ENCODE measurements around the gene CFAP45.
A peak's percentile ranks its signal among the peaks of the same experiment; 100 is the strongest.

Gene CFAP45

DNA sequence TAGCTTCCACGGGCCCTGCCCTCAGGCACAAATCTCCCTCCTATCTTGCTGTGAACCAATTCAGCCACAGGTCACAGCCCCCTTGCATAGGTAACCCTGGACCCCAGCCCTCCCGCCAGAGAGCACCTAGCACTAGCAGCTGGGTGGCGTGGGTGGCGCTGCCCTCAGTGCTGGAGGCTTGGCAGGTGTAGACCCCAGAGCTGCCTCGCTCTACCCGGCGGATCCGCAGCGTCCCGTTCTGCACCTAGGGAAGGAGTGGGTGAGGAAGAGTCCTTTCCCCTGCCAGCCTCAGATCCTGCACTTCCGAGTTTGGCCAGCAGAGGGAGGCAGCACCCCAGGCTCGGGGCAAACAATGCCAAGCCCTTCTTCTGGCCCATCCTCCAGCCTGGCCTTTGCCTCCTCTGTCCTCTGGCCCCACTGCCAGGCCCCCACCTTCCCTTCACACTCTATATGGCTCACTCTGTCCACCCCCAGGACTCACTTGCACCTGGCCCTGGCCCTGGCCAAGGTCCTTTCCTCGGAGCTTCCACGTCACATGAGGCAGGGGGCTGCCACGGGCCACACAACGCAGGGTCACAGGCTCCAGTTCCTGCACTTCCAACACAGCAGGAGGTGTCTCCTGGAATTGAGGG is 36.4 kb upstream of the CFAP45 start:
- peak; percentile 78 to 90 for DNase-seq (ENCODE audit: low read depth in 1 of 2, low spot score in 1 of 2)

DNA sequence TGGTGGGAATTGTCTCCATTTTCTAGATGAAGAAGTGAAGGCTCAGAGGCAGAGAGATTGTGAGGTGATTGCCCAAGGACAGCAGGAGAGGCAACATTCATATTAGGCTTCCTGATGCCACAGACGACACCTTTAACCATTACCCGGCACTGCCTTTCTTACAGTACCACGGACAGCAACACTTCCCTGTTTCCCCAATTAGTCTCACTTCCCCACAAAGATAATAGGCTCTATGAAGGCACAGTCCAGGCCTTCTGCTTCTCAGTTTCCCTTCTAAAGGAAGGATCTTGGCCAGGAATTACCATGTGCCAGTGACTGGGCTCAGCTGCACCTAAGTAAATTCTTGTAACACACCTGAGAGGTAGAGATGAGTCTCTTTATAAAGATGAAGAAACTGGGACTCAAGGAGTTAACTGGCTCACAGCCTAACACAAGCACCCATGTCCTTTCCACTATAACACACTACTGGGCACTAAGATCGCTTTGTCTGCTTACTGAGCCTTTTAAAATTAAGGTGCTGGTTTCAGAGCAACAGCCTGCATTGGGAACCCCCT is 35.8 kb upstream of the CFAP45 start:
- DNase-seq (ENCODE audit: low read depth in 1 of 2, low spot score in 1 of 2): no peak

DNA sequence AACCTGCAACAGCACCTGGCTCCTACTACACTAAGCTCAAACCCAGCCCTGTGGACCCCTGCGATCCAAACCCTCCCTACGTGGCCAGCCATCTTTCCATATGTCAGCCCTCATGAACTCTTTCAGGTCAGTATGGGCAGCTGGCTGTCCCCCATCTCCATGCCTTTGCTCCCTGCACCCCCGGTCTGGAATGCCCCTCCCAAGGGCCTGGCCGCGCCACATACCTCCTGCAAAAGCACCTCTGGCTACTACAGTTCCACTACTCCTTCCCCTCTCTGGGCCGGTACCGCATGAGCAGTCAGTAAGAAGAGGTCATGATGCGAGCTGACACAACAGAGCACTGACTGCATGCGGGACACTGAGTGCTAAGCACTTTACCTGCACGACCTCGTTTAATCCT is 35.3 kb upstream of the CFAP45 start:
- no peak for DNase-seq (ENCODE audit: low read depth in 1 of 2, low spot score in 1 of 2)

DNA sequence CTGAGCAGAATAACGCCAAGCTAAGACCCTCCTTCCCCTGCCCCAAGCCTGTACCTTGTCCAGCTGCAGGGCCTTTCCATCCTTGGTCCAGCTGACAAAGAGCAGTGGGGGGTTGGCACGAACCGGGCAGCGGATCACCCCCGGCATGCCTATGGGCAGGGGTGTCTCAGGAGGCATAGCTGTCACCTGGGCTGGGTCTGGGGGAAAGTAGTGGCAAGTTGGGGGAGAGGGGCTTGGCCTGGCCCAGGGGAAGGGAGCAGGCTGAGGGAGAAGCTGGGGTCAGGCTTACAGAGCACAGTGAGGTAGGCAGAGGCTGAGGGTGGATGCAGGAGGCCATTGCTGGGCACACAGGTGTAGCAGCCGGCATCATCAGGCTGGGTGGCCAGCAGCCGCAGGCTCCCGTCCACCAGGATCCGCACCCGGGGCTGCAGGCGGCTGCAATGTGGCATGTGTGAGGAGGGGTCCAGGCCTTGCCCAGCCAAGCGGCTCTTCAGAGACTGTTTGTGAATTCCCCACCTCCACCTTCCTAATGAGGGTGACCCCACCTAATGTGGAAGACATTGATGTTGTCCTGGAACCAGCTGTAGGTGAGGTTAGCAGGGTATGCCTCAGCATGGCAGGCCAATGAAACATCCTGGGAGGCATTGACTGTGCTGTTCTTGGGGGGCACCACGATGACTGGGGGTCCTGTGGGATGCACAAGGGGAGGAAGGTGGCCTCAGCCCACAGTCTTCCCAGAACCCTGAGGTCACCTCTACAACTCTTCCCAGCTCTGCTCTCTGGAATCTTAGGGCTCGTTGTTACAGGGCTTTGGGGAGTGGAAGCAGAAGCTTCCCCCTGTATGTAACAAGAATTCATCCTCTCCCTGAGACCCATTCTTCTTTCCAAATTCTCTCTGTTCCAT is 34.4 kb upstream of the CFAP45 start:
- DNase-seq (ENCODE audit: low read depth in 1 of 2, low spot score in 1 of 2): no peak

DNA sequence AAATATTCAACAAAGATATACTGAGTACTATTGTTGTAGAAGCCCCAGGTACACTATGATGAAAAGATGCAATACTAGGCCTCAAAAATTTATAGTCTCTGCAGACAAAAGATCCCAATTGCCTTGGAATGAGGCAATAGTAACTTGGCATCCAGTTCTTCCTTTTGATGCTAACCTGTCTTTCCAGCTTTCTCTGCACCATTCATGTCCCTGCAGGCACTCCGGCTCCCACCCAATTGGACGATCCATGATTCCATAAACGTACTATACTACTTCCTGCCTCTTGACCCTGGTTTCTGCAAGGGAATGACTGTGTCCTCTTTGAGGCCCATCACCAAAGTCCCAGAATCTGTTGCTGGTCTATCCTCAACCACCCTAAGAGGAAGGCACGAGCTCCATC is 33.4 kb upstream of the CFAP45 start:
- no peak for DNase-seq (ENCODE audit: low read depth in 1 of 2, low spot score in 1 of 2)

GRCh38 chr1:159932296-159933285 is 32.6 kb upstream of the CFAP45 start:
- no peak for DNase-seq (ENCODE audit: low read depth in 1 of 2, low spot score in 1 of 2)

DNA sequence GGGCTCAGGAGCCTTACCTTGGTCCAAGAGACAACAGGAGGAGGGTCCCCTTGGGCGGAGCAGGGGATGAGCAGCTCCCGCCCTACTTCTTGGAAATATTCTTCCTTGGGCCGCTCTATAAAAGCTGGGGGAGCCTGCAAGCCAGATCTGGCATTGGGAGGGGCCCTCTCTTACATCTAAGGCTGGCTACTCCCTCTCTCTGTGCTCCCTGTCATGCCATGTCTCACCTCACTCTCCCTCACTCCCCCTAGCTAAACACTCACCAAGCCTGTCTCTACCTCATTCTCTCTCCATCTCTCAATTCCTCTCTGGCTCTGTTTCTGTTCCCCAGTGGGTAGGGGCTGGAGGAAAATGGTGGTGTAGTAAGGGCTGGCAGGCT is 31.8 kb upstream of the CFAP45 start:
- DNase-seq (ENCODE audit: low read depth in 1 of 2, low spot score in 1 of 2): no peak

DNA sequence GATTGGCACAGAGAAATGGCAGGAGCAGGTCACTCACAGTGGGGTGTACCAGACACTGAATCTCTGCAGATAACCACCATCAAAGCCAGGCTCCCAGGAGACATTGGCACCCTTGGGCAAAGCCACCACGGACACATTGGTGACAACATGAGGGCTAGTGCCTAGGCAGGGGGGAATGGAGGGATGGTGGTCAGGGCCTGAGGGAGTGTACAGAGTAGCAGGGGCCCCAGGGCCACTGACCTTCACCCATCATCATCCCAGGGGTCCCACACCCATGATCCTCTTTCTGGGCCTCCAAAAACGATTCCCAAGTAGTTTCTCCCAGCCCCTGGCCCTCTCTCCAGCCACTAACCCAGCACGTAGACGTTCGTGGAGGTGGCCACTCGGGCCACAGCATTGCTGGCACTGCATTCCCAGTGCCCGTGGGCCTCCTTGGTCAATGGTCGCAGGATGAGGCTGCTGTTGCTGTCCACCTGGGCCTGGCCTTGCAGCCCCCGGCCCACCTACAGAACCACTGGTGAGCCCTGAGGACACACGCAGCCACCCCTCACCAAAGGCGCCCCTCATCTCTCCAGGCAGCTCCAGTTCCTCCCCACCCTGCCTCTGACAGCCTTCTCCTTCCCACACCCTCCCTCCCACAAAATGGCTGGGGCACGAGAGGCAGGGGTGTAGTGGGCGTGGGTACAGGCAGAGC is 31.3 kb upstream of the CFAP45 start:
- DNase-seq (ENCODE audit: low read depth in 1 of 2, low spot score in 1 of 2): no peak

DNA sequence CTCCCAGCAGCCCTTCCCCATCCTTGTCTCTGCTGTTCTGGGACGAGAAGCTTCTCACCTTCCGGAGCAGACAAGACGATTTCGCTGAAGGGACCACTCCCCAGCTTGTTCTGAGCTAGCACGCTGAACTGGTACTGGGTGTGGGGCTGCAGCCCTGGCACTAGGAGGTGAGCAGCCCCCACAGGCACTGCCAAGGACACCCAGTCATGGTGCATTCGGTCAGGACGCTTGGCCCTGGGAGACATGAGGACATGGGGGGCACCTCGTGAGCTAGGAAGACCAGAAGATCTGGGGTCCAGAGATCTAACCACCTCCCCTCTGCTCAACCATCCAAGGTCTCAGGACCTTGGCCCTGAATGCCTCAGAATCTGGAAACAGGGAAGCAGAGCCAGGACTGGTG is 30.7 kb upstream of the CFAP45 start:
- no peak for DNase-seq (ENCODE audit: low read depth in 1 of 2, low spot score in 1 of 2)

GRCh38 chr1:159930216-159930615 is 30.3 kb upstream of the CFAP45 start:
- DNase-seq (ENCODE audit: low read depth in 1 of 2, low spot score in 1 of 2): no peak

DNA sequence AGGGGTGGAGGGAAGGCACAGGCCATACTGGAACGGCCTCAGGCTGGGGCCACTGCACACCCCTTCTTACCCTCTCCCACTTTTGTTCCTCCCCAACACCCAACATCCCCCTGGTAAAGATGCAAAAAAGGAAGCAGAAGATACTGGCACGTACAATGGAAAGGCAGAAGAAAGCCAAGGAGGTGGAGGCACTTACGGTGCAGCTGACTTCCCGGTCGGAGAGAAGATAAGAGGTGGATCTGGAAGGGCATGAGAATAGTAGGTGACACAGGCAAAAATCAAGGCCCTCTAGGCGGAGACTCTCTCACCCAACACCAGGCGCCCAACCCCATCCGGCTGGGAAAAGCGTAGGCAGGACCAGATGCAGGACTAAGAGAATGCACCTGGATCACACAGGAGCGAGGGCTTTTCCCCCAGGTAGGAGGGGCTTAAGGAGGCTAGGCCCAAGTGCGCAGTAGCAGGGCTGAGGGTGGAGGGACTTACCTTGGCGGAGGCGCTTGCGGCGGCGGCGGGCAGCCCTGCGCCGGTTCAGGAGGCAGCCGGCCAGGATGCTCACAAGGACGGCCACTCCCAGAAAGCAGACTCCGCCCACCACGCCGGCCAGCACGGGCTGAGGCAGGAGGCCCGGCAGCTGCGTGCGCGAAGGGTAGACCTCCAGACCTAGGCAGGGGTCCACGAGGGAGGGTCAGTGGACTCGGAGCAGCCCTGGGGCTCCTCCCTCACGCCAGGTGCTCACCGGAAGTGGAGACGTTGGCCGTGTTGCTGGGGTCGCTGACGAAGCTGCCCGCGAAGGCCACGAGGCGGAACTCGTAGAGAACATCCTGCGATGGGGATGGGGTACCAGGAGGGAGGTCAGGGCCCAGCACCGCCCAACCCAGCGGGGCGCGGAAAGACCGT is 29.4 kb upstream of the CFAP45 start:
- DNase-seq (ENCODE audit: low read depth in 1 of 2, low spot score in 1 of 2): no peak

DNA sequence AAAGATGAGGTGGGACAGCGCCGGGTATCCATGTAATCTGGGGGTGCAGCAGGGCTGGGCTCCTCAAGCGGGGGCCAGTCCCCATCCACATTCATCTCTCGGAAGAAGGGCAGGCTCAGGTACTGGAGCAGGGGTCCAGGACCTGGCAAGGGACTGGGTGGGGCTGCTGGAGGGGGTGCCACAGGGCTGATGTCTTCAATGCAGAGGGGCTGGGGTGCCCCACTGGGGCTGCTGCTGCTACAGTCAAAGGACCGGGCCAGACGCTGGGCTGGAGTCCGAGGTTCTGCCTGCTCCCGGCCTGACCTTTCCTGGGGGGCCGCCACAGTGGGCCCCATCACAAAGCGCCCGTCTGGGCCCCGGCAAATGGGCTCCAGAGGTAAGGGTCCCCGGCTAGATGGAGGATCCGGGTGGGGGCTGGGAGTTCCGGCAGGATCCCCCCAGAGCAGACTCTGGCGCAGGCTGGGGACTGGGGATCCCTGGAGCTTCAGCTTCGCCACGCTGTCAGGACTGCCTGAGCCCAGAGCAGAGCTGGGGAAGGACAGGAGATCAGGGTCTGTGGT is 28.6 kb upstream of the CFAP45 start:
- no peak for DNase-seq (ENCODE audit: low read depth in 1 of 2, low spot score in 1 of 2)

DNA sequence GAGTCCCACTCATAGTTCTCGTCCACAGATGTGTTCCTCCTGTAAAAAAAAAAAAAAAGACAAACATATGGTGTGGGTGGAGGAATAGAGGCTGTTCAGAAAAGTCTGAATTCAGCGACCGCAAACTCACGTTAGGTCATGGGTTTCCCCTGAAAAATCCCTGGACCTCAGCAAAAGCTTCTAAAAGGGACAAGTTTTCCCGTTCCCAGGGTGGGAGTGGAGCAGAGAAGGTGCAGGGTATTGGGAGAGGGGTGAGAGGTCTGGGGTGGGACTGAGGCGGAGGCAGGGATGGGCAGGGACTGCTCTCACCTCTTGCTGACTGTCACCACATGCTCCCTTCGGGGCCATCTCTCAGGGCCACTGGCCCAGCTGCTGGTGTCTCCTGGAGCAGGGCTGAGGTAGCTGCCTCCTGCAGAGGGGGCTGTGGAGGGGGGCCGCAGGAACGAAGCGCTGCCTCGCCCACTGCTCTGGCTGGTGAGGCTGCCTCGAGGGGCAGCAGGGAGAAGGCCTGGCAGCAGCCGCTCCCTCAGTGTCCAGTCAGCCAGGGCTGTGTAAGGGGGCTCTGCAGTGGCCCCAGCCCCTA is 28.0 kb upstream of the CFAP45 start:
- no peak for DNase-seq (ENCODE audit: low read depth in 1 of 2, low spot score in 1 of 2)

- DNase-seq (ENCODE audit: low read depth in 1 of 2, low spot score in 1 of 2): no peak
These were observed 27.4 kb upstream of the CFAP45 start for GRCh38 chr1:159927211-159927848.

GRCh38 chr1:159925719-159926078 is 25.7 kb upstream of the CFAP45 start:
- DNase-seq (ENCODE audit: low read depth in 1 of 2, low spot score in 1 of 2): peak in 1 of 2 donors; percentile 21

DNA sequence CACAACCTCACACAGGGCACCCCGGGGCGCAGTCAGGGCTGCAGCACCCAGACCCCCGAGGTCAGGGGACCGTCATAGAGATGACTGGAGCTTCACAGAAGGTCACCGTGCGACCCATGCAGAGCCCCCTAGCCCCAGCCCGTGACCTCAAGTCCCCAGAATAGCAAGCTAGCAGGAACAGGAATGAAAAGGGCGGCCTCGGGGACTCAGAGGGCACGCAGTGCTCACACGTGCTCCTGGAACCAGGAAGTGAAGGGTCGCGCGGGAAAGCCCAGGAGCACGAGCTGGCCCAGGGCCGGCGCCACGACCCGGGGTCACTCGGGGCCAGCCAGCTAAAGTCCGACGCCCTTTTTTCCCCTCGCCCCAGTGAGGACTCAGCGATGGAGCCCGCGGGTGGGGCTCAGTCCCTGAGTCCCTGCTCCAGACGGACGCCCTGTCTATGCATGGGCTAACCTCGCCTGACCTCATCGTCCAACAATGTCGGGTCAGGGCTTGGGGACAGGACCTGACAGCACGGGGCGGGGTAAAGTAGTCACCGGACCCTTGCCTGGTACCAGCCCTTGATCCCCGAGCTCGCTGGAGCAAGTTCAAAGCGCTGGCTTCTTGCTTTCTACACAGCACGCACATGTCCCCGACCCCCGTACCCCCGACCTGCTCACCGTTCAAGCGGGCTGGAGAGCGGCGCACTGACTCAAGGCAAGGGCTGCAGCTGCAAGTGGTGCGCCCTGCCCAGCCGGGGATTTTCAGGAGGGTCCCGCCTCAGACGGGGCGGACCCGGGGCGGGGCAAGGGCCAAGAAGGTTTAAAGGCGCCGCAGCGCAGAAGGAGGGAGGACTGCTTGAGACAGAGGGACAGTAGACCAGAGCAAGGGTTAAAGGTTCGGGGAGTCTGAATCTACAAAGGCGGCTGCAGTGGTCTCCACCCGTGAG is 25.1 kb upstream of the CFAP45 start, which contains the start of gene TAGLN2:
Gene TAGLN2 (minus strand): TSS at position 717 of the 928 bp plus-strand sequence. CDS start 4,998 bp downstream, outside the sequence.
- peak; percentile 79 to 86 for DNase-seq (ENCODE audit: low read depth in 1 of 2, low spot score in 1 of 2)
